GM19455 (cell line): ENCODE measurements around the gene UCKL1.
"Not testable (repeated sequence)": the region's sequence is repeated elsewhere in the genome, so short reads cannot be mapped to it uniquely, and the experiment has no call there.

Experiments used
- ATAC-seq: cut with Tn5 transposase; IDR thresholded peaks from one replicate; pipeline ENCODE4 v1.9.1; 2021; ENCODE audit not compliant: unreplicated experiment

UCKL1 gene

DNA sequence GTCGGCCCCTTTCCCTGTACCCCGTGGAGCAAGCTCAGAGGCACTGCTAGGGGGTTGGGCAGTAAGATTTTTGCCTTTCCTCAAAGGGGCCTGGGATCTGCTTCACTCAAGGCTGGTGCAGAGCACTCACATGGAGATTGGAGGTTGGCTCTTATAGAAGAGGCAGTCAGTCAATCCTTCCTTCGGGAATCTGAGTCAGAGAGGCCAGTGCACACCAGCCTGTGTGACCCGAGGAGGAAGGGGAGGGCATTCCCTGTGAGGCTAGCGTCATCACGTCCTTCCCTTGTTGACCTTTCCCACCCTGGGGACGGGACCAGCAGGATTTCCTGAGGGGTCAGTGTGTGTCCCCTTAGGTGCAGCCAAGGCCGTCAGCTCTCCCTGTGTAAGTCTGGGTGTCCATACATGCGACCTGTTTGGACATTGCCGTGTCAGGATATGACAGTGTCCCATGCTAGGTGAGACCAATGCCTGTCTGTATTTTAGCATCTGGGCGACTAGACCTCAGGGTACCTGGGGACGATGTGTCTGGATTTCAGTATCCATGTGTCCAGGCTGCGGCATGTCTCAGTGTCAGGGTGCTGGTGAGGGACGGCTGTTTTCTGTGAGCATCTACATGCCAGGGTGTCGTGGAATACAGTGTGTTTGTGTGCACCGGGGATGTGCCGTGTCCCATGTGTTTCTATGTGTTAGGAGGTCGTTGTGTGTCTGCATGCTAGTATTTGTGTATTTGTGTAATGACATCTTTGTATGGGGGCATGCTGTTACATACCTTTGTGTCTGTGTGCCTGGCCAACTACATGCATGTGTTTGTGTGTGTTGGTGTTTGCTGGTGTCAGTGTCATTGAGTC lies 16.3 kb upstream of the UCKL1 start:
- ATAC-seq = no peak

DNA sequence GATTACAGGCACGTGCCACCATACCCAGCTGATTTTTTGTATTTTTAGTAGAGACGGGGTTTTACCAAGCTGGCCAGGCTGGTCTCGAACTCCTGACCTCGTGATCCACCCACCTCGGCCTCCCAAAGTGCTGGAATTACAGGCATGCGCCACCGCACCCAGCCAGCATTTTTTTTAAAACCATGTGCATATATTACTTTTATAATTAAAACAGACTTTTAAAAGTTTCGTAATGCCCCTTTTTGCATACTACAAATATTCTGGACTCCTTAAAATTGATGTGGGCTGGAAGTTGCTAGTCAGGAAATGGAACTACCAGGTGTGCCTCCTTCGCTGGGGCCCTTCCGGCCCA lies 15.7 kb upstream of the UCKL1 start:
- ATAC-seq = not testable (repeated sequence)

DNA sequence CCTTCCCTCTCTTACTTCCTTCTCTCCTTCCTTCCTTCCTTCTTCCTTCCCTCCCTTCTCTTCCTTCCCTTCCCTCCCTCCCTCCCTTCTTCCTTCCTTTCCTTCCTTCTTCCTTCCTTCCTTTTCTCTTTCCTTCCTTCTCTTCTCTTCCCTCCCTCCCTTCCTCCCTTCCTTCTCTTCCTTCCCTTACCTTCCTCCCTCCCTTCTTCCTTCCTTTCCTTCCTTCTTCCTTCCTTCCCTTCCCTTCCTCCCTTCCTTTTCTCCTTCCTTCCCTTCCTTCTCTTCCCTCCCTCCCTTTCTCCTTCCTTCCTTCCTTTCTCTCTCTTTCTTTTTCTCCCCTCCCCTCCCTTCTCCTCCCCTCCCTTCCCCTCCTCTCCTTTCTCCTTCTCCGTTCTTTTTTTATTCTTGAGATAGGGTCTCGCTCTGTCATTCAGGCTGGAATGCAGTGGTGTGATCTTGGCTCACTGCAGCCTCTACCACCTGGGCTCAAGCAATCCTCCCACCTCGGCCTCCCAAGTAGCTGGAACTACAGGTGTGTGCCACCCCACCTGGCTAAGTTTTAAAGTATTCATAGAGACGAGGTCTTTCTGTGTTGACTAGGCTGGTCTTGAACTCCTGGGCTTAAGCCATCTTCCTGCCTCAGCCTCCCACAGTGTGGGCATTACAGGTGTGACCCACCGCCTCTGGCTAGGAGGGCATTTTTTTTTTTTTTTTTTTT lies 14.7 kb upstream of the UCKL1 start:
- no peak for ATAC-seq

DNA sequence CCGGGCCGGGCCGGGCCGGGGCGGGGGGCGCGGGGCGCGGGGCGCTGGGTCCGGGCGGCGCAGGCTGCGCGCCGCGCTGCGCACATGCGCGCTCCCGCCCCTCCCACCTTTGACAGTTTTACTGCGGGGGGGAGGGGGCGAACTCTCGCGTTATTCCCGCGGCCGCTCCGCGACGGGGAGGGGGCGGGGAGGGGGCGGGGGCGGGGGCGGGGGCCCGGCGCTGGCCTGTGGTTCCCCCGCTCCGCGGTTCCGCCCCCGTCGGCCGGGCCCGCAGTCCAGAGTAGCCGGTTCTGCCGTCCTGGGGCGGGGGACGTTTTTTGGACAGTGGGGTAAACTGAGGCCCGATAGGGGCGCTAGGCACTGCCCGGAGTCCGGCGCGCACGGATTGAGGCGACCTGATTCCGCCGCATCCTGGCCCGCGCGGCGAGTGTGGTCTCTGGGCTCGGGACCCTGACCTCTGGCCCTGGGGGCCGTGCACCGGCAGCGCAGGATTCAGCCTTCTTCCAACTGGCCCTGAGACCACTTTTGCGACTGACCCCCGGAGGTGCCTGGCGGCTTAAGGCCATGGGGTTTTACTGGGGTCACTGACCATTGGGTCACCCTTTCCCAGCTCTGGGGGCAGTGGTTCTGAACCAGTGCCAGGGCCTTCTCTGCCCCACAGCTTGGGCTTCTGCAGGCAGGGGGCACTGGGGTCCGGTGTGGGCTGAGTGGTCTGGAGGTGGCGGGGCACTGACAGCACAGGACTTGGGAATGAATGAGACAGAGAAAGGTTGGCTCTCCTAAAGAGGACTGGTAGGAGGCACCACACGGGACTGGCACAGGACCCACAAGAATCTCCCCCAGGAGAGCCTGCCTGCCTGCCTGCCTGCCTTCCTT lies 13.9 kb upstream of the UCKL1 start, which contains the start of gene ZNF512B:
Gene ZNF512B, minus strand, starts transcription at position 93 of the 876 bp plus-strand sequence. CDS start 1,980 bp downstream, outside the sequence.
- ATAC-seq = no peak

DNA sequence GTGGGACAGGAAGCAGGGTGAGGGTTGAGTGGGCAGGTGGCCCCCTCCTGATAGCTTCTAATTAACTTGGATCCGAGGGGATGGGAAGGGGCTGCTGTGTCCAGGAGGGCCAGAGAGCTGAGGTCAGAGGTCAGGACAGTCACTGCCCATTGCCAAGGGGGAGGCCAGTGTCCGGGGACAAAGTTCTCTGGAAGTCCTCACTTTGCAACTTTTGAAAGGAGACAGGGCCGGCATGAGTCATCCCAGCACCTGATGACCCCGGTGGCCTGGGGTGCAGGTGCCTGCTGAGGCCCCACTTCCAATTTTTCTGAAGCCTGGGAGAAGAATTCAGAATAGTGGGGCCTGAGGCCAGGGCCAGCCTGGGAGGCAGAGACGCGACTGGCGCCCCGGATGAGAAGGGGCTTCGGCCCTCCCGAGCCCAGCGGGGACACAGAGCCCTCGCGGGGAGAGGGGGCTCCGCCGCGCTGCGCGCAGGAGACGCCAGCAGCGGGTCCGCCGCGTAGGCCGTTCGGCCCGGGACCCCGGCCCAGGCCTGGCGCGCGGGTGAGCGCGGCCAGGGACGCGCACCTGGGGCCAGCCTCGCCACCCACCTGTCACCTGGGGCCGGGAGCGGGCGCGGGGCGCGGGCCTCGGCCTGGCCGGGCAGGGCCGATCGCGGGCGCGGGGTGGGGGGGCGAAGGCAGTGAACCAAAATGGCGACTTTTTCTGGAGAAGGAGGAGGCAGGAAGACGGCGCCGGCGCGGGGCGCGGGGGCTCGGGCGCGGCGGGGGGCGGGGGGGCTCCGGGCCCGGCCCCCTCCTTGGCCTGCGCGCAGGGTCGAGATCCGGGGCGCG lies 12.9 kb upstream of the UCKL1 start:
- no peak for ATAC-seq

DNA sequence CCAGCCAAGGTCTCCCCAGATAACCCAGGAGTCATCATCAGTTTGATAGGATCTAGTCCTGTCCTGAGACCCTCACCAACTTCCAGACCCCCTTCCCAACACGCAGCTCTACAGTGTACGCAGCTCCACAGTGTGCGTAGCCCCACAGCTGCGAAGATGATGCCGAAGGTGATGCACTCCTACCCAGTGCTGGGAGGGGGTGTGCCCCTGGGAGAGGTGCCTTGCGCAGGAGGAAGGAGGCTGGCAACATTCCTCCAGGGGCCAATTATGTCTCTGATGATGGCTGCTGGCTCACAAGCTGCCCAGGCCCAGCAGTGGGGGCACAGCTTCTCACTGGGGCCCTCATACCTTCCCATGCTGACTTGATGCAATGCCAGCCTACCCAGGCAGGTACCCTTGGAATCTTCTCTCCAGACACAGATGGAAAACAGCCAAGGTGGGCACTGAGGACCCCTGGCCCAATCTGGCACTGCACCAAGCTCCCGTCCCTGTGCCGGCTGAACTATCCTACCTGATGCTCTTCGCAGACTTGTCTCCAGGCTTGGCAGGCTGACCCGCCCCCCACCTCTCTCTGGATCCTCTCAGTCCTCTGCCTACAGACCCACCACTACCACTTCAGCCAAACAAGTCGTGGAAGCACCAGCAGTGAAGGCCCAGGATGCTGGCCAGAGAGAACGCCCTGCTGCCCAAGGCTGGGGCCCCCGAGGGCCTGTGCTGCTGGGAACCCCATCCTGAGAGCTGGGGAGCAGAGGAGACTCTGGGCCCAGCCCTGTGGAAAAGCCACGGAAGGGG lies 12.1 kb upstream of the UCKL1 start:
- no peak for ATAC-seq

DNA sequence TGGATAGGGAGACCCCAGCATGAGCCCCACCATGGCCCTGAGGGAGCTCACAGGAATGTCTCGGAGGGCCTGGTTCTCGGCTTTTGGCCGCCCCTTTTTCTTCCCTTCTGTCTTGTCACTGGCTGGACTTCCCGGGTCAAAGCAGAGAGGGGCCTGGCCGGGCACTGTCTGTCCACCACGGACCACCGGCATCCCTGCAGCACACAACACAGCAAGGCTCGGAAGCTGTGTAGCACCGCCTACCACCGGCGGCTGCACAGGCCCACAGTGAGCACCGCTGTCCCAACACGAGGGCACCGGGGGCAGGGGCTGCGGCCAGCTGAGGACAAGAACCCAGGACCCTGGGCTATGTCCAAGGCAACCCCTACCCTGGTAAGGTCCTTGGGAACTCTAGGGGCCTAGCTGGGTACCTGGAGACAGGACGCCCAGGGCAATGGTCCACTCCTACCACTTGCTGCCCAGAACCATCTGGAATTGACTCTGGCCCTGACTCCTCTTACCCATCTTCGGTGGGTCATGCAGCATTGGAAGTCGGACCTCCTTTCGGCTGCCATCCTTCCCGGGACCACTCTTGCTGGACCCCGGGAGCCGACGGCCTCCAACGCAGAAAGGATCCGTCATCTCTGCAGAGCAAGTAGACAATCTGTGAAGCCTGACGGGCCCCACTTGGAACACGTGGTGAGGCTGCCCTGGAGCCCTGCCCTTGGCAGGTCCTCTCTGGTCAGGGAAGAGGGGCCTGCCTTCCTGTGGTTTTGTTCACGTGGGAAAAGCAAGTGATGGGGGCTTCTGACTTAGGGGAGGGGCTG lies 11.3 kb upstream of the UCKL1 start:
- no peak for ATAC-seq

DNA sequence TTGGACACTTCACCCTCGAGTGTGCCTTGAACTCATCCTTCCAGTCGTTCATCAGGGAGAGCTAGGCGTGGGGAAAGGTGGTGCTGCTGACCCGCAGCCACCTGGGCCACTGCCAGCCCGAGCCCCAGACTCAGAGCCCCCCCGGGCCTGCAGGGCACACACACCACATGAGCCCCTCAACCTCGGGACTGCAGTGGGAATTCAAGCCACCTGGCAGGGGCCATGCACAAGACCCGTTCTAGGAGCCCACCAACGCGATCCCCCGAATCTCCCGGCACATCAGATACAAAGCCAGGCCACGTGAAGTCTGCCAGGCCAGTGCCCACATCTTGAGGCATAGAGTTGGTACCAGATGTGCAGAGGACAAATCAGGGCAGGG lies 10.7 kb upstream of the UCKL1 start:
- ATAC-seq = no peak

DNA sequence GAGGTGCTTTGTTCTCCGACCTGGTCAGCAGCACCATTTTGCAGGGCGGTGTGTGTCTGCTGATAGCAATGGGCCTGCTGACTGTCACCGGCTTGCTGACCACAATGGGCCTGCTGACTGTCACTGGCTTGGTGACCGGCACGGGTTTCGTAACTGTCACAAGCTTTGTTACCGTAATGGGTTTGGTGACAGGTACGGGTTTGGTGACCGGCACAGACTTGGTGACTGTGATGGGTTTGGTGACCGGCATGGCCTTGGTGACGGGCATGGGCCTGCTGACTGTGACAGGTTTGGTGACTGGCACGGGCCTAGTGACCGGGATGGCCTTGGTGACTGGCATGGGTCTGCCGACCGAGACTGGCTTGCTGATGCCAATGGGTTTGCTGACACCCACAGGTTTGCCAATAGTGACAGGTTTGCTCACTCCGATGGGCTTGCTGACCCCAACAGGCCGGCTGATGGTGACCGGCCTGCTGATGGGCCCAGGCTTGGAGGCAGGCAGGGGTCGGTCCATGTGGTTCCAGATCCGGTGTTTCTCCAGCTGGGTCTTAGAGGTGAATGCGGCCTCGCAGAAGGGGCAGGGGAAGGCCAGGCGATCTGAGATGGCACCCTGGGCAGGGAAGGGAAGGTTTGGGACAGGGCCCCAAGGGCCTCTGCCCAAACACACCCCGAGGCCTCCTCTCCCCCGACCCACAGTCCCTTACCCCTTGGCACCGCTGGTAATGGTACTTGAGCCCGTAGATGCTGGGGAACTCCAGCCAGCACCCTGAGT lies 10.1 kb upstream of the UCKL1 start:
- no peak for ATAC-seq

DNA sequence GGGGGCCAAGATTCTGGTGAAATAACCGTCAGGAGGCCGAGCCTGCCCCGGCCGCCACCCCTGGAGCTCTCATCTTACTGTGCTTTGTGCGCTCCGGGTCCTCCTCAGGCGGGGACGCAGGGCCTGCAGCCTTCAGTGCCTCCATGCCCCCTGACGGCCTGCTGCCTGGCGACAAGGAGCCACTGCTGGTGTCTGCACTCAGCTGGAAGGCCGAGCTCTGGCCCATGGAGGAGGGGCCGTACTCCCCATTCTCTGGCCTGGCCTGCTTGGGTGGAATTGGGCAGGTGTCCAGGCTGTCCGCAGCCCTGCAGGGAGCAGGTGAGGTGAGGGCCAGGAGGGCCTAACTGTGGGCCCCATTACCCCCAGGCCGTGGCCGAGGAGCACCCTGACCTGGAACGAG lies 8.2 kb upstream of the UCKL1 start:
- ATAC-seq = no peak

DNA sequence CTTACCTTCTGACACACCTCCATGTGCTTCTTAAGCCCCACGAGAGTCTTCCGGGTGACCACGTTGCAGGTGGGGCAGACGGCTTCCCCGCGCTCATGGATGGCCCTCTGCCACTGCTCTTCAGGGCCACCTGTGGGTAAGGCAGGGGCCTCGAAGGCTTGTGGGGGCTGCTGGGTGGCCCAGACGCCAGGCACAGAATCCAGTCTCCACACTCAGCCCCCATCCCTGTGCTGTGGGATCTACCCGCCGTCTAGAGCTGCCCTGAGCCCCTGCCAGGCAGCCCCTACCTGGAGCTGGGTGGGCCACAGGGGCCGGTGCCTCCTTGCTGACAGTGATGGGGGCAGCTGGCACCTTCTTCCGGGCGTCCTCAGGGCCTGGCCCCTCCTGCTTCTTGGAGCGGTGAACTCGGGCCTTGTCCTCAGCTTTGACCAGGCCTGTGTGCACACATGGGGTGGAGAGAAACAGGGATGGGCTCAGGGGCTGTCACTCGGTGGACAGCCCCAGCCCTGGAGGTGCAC lies 7.6 kb upstream of the UCKL1 start:
- ATAC-seq = no peak

DNA sequence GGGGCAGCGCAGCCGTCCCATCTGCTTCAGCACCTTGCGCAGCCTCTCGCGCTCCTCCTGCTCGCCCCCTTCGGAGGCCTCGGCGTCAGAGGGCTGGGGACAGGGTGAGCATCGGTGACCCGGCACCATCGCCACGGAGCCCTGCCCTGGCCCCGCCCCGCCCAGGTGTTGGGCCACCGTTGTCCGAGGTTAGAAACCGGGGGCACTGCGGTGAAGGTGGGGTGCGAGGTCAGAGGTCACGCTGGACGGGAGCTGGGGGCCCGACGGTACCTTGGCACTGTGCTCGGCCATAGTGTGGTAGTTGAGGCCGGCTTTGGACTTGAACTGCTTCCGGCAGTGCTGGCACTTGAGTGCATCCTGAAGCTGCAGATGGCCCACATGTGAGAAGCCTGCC lies 7.1 kb upstream of the UCKL1 start:
- ATAC-seq = no peak

DNA sequence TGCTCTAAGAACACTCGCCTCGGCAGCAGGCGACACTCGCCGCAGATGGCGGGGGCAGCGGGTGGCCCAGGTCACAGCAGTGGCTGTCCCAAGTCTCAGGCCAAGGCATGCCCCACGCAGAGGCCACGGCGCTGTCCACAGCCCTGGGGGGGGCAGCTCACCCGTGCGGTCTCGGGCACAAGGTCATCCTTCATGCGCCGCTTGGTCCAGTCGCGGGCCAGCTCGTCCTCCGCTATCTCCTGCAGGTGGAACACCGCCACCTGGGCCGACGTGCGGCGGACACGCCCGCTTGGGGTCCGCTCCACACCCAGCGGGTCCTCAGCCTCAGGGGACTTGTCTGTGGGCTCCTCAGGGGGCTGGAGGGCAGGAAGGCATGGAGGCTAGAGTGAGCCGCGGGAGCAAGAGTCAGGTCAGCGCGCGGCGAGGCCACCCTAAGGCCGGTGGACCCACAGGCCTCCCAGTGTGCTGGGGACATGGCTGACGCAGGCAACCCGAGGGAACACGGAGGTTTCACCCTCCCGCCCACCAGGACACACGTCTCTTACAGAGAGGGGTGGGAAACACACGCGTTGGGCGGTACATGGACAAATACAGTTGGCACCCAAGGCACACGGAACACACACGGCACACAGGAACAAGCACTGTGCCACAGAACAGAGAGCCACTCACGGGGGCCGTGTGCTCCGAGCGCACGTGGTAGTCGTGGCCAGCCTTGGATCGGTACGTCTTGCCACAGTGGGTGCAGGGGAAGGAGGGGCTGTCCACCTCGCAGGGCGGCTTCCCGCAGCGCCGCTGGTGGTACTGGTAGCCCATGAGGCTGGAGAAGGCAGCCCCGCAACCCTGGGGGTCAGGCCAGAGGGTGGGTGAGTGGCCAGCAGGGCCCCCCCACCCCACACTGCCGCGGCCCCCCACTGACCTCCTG lies 6.5 kb upstream of the UCKL1 start:
- ATAC-seq = no peak

DNA sequence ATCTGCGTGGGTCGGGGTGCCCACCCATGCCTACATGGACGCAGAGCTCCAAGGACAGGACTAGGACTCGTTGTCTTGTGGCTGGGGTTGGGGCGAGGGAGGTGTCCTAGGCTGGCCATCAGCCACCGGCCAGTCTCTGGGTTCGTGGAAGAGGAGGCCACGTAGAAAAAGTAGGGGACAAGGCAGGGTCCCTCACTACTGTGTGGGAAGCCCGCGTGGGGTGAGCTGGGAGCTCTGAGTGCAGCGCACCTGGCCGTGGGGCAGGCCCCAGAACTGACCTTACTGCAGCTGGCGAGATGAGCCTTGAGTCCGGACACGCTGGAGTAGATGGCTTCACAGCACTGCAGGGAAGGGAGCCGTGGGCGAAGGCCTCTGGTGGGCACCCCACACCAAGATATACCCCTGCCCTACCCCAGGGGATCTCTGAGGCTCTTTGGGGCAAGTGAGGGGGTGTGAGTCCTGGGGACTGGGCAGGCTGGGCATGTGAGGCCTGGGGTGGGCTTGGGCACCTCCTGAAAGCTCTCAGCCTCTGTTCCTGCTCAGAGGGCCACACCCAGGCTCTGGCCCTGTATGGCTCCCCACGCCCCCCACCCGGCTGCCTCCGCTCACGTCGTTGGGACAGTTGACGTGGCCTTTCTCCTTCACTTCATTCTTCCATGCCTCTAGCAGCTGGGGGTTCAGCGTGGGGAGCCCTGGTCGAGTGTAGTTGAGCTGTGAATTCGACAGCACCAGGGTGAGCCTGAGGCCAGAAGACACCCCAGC lies 5.6 kb upstream of the UCKL1 start:
- no peak for ATAC-seq

DNA sequence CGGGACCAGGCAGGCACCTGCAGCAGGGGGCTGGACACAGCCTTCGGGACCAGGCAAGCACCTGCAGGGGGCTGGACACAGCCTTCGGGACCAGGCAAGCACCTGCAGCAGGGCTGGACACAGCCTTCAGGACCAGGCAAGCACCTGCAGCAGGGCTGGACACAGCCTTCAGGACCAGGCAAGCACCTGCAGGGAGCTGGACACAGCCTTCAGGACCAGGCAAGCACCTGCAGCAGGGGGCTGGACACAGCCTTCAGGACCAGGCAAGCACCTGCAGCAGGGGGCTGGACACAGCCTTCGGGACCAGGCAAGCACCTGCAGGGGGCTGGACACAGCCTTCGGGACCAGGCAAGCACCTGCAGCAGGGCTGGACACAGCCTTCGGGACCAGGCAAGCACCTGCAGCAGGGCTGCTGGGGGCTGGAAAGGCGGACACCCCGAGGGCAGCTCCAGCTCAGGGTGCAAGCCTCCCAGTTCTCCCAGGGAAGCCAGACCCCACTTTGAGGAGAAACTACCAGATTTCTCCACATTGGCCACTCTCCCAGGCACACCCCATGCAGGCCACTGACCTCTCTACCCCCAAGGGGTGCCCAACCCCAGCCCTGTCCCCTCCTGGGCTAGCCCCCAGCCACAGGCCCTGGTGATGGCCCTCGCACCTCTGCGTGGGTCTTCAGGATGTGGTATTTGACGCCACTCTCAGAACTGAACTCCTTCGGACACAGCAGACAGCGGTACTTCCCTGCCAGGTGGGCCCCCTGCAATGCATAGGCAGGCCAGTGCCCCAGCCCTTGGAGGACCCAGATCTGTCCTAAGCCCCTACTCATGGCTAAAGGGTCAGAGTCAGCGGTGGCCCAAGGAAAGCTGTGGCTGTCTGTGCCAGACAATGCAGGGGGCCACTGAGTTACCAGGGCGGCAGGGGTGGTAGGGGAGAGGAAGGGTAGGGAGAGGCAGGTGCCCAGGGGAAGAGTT lies 4.7 kb upstream of the UCKL1 start:
- ATAC-seq = not testable (repeated sequence)
